CD4-positive, alpha-beta T cell (primary cell): ENCODE measurements around the gene HSPA9. TPM values are rescaled to one million over a fixed set of nuclear protein-coding genes. Genes with fewer than 3 reads are reported as not detected.
A peak's percentile ranks its signal among the peaks of the same experiment; 100 is the strongest.

Source experiments
- ATAC-seq: fragments of 200-7000 bp; cut with Tn5 transposase; one replicate; pipeline ENCODE4 v1.10.0; 2022; ENCODE audit warnings: mild to moderate bottlenecking; ENCODE audit not compliant: poor library complexity
- CTCF ChIA-PET: fragments of 350-600 bp; sonication (Branson Sonifier 250); formaldehyde crosslinking; loops from one replicate; lab custom pipeline; 2021; ENCODE audit warnings: antibody characterized with exemption, inconsistent platforms; lab: Charles Lee
- POLR2A ChIA-PET: fragments of 350-600 bp; sonication (Branson Sonifier 250); formaldehyde crosslinking; loops from one replicate; lab custom pipeline; 2021; ENCODE audit warnings: antibody characterized with exemption, inconsistent platforms; lab: Charles Lee
- DNase-seq, 14 experiments: peaks; one replicate each; pipeline ENCODE4 v3.0.0-alpha.2; 2013 to 2020; ENCODE audit warnings: mixed read lengths in 2 of 14
- H3K27ac ChIP-seq, 2 donors: one replicate each; pipeline versions ENCODE4 v1.5.1 to v1.7.0; 2013; ENCODE audit warnings: low read length in 2 of 2, low read depth in 1 of 2, mild to moderate bottlenecking in 1 of 2
- H3K27me3 ChIP-seq, 2 experiments: 1 replicate in 1 of 2; 2 replicates in 1 of 2; pipeline versions ENCODE4 v1.6.1 to v1.7.0; 2013; ENCODE audit warnings: low read length in 2 of 2, control low read depth in 1 of 2, mild to moderate bottlenecking in 1 of 2, moderate library complexity in 1 of 2; ENCODE audit not compliant: insufficient read depth in 2 of 2, control insufficient read depth in 1 of 2
- H3K36me3 ChIP-seq: one replicate; pipeline ENCODE4 v1.6.1; 2013; ENCODE audit warnings: low read length, control low read depth; ENCODE audit not compliant: insufficient read depth
- H3K4me1 ChIP-seq: one replicate; pipeline ENCODE4 v1.6.1; 2013; ENCODE audit warnings: low read length, control low read depth; ENCODE audit not compliant: insufficient read depth
- H3K4me3 ChIP-seq: one replicate; pipeline ENCODE4 v1.5.1; 2013; ENCODE audit warnings: mild to moderate bottlenecking, low read length, moderate library complexity
- H3K9me3 ChIP-seq, 2 experiments: 1 replicate in 1 of 2; 2 replicates in 1 of 2; pipeline versions ENCODE4 v1.6.1 to v1.7.0; 2013; ENCODE audit warnings: low read length in 2 of 2, mild to moderate bottlenecking in 2 of 2, control low read depth in 1 of 2, moderate library complexity in 1 of 2; ENCODE audit not compliant: control insufficient read depth in 1 of 2, insufficient read depth in 1 of 2
- H3K27ac Mint-ChIP-seq: one replicate; pipeline ENCODE4 v1.8.0; 2020; ENCODE audit warnings: mixed read lengths
- H3K27me3 Mint-ChIP-seq: one replicate; pipeline ENCODE4 v1.8.0; 2021; ENCODE audit warnings: mixed read lengths
- H3K36me3 Mint-ChIP-seq: one replicate; pipeline ENCODE4 v1.8.0; 2021; ENCODE audit warnings: low read depth, mixed read lengths
- H3K4me1 Mint-ChIP-seq: one replicate; pipeline ENCODE4 v1.8.0; 2021; ENCODE audit warnings: low read depth, mixed read lengths
- H3K4me3 Mint-ChIP-seq: one replicate; pipeline ENCODE4 v1.8.0; 2020; ENCODE audit warnings: mild to moderate bottlenecking, mixed read lengths
- H3K9me3 Mint-ChIP-seq: one replicate; pipeline ENCODE4 v1.8.0; 2020; ENCODE audit warnings: mixed read lengths
- CTCF ChIP-seq: fragments of 200-600 bp; IDR thresholded peaks from one replicate; pipeline ENCODE4 v1.8.0; 2022; ENCODE audit warnings: antibody characterized with exemption, mild to moderate bottlenecking
- intact Hi-C, 2 experiments: fragments of 100-400 bp; cut with DNase I in 1 of 2; cut with micrococcal nuclease in 1 of 2; formaldehyde crosslinking; loops; one replicate each; pipeline versions ENCODE4 v1.15.1 to v1.9.0; 2023 to 2025; cut with DNase I, micrococcal nuclease
- total RNA-seq, 174 experiments: library from RNA in 2 of 174; stranded (reverse) in 2 of 174; gene quantifications; one replicate each; pipeline ENCODE4 v1.2.3 and lab custom pipeline; 2021 to 2026

The HSPA9 gene
- total RNA-seq, 2 experiments from 2014 or later, result 354 to 366 TPM

- H3K4me3 Mint-ChIP-seq, result peak overlapping the region; percentile 48
- Histone ChIP-seq H3K27ac (no peak overlapping the region), H3K4me3 (no peak overlapping the region), H3K36me3 (peaks cover 6% of the 10 kb centered on the region), H3K27me3 (no peaks in the 10 kb centered on the region), H3K9me3 (no peaks in the 10 kb centered on the region), H3K4me1 (peaks cover 60% of the 10 kb centered on the region)
- no peak for TF ChIP-seq CTCF
- intact Hi-C loops, result loop anchor here (2.0 to 10.0 kb wide), 5 partner anchors 51 to 649 kb away; partner anchors contain the start of genes CDC23 (in 1 of the 2) and SIL1 (in 1 of the 2)
- peaks cover 49% of the 10 kb centered on the region for H3K36me3 Mint-ChIP-seq
- ChIA-PET POLR2A (interaction anchor here (2.4 kb wide), 1 partner anchor 29 kb away, joined by 15 read pairs; the partner anchor contains the start of gene HSPA9), CTCF (no interaction called here)
- H3K9me3 Mint-ChIP-seq, result no peaks in the 10 kb centered on the region
- H3K27me3 Mint-ChIP-seq, result no peaks in the 10 kb centered on the region
- peak overlapping the region; percentile 65 for H3K27ac Mint-ChIP-seq
- H3K4me1 Mint-ChIP-seq, result peaks cover 73% of the 10 kb centered on the region
- no peak for DNase-seq
- no peak for ATAC-seq
Observed at GRCh38 chr5:138545919-138546562, 29.2 kb downstream of the HSPA9 start.

GRCh38 chr5:138544181-138545134 is 30.7 kb downstream of the HSPA9 start:
- H3K4me3 ChIP-seq, result peak overlapping the region; percentile 95
- CTCF ChIA-PET, result interaction anchor here (1.2 to 3.3 kb wide), 3 partner anchors 40 to 192 kb away, joined by 3 to 16 read pairs (median 15); partner anchors contain the start of genes EGR1 and KDM3B
- POLR2A ChIA-PET, result interaction anchor here (0.9 to 4.3 kb wide), 18 partner anchors 8 to 1857 kb away, joined by 3 to 152 read pairs (median 12); partner anchors contain the start of genes ANKHD1, CDC25C, EGR1 and FAM53C
- no peaks in the 10 kb centered on the region for H3K9me3 ChIP-seq
- no peak for ATAC-seq
- no peaks in the 10 kb centered on the region for H3K27me3 ChIP-seq
- Mint-ChIP-seq H3K4me3 (peak overlapping the region; percentile 99), H3K27me3 (no peaks in the 10 kb centered on the region), H3K27ac (peak overlapping the region; percentile 99), H3K4me1 (peaks cover 86% of the 10 kb centered on the region), H3K36me3 (peaks cover 63% of the 10 kb centered on the region), H3K9me3 (no peaks in the 10 kb centered on the region)
- TF ChIP-seq CTCF, result no peak
- DNase-seq, result peak in 3 of 14 experiments; percentile 9 to 47 (median 46)
- peaks cover 60% of the 10 kb centered on the region for H3K4me1 ChIP-seq
- peaks cover 16% of the 10 kb centered on the region for H3K36me3 ChIP-seq
- H3K27ac ChIP-seq, result peak overlapping the region; percentile 99 to 100
- intact Hi-C loops, result loop anchor here (2.0 to 10.0 kb wide), 6 partner anchors 50 to 650 kb away; partner anchors contain the start of genes KDM3B (in 2 of the 2), CDC23 (in 1 of the 2) and SIL1 (in 1 of the 2)

- ATAC-seq, result peak; percentile 56
- intact Hi-C loops, result loop anchor here (1.0 to 10.0 kb wide), 9 partner anchors 32 to 651 kb away; partner anchors contain the start of genes EGR1 (in 2 of the 2), HSPA9 (in 2 of the 2), KDM3B (in 2 of the 2) and CDC23 (in 1 of the 2)
- Histone ChIP-seq H3K36me3 (peaks cover 24% of the 10 kb centered on the region), H3K27ac (peak overlapping the region; percentile 99 to 100), H3K27me3 (no peaks in the 10 kb centered on the region), H3K4me3 (peak overlapping the region; percentile 95), H3K4me1 (peaks cover 60% of the 10 kb centered on the region), H3K9me3 (no peaks in the 10 kb centered on the region)
- Mint-ChIP-seq H3K4me3 (peak overlapping the region; percentile 99), H3K36me3 (peaks cover 62% of the 10 kb centered on the region), H3K27me3 (no peaks in the 10 kb centered on the region), H3K9me3 (no peaks in the 10 kb centered on the region), H3K4me1 (peaks cover 88% of the 10 kb centered on the region), H3K27ac (peak overlapping the region; percentile 99)
- ChIA-PET CTCF (interaction anchor here (0.9 to 3.3 kb wide), 6 partner anchors 32 to 212 kb away, joined by 3 to 16 read pairs (median 6); partner anchors contain the start of genes CDC25C, EGR1, HSPA9 and KDM3B), POLR2A (interaction anchor here (0.7 to 4.3 kb wide), 26 partner anchors 9 to 1858 kb away, joined by 3 to 152 read pairs (median 6); partner anchors contain the start of genes ANKHD1, CDC23, CDC25C and EGR1)
- DNase-seq, result no peak
- TF ChIP-seq CTCF, result no peak
Observed at GRCh38 chr5:138543730-138544104, 31.5 kb downstream of the HSPA9 start.
